GM19240 (cell line): ENCODE measurements around the gene DCPS.
"Not testable (repeated sequence)": the region's sequence is repeated elsewhere in the genome, so short reads cannot be mapped to it uniquely, and the experiment has no call there.

Experiments used
- DNase-seq: peaks from one replicate; pipeline ENCODE4 v3.0.0; 2011; ENCODE audit warnings: low spot score; ENCODE audit not compliant: insufficient read length

Gene DCPS

GRCh38 chr11:126344141-126345080 lies 40.6 kb downstream of the DCPS start:
- no peak for DNase-seq

DNA sequence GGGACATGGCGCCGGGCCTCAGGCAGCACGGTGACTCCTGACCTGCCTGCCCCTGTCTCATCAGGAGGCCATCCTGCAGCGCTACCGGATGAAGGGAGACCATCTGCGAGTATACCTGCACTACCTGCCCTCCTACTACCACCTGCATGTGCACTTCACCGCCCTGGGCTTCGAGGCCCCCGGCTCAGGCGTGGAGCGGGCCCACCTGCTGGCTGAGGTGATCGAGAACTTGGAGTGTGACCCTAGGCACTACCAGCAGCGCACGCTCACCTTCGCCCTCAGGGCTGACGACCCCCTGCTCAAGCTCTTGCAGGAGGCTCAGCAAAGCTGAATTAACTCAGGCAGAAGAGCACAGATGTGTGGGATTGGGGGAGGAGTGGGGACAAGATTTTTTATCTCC lies 41.4 kb downstream of the DCPS start:
- DNase-seq: no peak

DNA sequence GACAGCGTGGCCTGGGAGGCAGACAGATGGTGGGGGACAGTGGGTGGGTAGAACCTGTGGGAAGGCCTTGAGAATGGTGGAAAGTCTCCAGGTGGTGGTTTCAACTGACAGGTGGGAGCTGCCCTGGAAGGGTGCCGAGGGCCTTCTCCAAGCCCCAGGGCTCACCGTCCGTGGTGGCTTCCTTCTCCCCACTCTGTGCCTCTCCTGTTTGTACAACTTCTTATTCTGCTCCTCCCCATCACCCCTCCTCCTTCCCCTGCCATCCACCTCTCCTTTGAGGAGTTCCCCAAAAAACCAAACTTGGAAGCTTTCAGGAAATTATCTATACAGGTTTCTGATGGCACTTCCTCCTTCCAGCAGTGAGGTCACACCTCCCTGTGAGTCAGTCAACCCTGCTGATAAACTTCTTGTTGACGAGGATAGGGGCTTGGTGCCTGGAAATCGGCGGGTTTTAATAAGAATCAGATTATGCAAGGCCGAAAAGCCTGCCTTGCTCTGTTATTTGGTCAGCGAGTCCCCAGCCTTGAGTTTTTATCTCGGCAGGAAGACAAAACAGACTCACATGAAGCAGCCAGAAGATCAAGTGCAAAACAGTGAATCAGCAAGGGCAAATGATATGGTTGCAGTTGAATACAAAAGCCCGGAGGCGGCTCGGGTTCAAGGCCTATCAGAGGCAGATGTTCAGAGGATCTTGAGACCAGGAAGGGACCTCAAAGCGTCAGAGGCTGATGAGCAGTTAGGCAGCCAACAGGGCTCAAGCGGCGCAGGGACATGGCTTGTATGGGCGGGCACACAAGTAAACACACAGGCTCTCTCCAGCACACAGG lies 42.1 kb downstream of the DCPS start:
- no peak for DNase-seq

DNA sequence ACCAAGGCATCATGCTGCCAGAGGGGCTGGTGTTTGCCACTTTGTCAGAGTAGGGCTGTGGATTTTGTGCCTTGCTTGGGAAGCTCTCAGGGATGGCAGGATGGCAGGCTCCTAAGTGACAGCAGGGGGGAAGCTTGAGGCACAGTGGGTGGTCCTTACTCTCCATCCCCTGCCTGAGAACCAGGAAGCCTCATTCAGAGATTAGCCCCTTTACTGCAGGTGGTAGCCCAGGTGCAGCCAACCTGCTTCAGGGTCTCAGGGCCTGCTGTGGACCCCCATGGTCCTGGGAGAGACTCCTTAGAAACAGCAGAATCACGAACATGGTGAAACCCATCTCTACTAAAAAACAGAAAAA lies 42.7 kb downstream of the DCPS start:
- DNase-seq: no peak

GRCh38 chr11:126346946-126347345 lies 43.1 kb downstream of the DCPS start:
- DNase-seq: not testable (repeated sequence)

GRCh38 chr11:126347751-126348668 lies 44.1 kb downstream of the DCPS start:
- DNase-seq: no peak

DNA sequence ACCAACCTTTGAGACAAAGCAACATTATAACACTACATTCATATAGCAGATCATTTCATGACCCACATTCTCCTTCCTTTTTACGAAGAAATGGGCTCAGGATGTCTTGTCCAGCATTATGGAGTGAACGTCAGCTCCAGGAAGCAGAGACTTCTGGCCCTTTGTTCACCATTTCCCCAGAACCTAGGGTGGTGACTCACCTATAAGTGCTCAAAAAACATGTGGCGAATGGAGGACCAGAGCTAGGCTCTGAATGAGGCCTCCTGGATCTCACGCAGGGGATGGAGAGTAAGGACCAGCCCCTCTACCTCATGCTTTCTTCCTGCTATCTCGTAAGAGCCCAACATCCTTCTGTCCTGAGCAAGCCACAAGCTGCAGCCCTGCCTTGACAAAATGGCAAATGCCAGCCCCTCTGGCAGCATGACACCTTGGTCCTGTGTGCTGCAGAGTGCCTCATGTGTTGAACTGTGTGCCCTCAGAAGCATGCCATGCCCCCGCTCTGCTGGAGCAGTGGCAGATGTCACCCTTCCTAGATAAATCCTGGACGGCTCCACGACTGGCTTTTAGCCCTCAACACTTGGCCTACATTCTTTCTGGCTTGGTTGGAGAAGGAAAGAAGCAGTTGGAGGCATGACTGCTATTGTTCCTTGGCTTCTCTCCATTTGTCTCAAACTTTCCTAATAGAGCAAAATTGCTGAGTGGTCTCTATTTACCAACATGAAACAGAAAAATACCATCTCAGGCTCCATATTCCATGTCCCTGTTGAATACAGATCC lies 45.1 kb downstream of the DCPS start:
- DNase-seq: no peak

DNA sequence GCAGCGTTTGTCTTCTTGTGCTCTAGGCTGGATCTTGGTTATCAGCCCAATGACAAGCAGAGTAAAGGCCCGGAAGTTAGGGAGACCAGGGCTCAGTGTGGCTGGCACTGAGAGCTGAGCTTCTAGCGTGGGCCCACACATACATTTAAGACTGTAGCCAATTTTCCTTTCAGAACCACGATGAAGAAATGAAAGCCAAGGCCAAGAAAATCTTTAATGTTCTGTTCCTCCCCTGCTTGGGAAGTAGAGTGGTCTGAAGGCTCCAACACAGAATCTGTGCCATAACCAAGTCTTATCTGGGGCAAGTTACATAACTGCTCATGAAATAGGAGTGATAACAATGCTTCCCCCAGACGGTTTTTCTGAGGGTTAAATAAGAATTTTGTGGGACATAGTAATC lies 47.0 kb downstream of the DCPS start:
- no peak for DNase-seq

DNA sequence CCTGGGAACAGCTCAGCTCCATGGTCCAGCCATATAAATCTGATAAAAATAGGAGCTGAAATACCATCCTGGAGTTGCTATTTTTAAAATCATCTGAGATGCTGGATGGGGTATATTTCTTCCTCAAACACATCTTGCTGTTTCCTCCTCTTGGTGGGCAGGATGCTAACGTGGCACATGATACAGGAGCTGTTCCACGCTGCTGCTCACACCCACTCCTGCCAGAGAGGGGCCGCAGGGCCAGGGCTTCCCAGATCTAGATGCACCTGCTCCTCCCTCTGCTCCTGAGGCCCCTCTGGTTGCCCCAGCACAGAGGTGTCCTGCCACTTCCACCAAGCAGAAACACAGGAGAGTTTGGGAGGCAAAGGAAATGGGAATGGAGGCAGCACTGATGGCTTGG lies 48.3 kb downstream of the DCPS start:
- DNase-seq: no peak

GRCh38 chr11:126352934-126353801 lies 49.3 kb downstream of the DCPS start:
- DNase-seq: no peak

DNA sequence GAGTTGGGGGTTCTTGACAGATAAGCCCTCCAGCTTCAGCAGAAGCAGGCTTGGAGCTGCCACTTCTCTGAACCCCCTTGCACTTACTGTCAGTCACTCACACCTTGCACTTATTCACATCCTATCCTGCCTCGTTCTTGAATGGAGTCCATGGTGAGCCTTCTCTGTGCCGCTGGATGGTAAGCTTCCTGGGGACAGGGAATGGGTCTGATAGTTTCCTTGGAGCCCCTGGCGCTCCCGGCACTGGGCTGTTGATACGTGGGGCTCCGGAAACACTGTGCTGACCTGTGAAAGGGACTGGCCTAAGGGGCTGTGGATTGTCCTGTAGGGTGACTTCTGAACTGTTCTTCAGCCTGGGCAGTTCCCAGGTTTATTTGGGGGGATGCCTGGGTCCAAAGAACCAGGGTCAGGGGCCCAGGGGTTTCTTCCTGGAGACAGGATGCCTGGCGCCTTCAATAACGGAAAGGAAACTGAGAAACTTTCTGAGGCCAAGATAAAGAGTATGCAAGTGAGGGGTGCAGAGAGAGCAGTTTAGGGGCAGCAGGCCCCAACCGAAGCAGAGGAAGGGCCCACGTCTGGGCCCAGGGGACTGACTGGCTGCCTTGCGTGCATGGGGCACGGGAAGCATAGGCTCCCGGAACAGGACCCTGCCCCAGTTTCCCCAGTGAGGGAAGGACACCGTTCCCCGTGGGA lies 50.9 kb downstream of the DCPS start:
- DNase-seq: no peak

DNA sequence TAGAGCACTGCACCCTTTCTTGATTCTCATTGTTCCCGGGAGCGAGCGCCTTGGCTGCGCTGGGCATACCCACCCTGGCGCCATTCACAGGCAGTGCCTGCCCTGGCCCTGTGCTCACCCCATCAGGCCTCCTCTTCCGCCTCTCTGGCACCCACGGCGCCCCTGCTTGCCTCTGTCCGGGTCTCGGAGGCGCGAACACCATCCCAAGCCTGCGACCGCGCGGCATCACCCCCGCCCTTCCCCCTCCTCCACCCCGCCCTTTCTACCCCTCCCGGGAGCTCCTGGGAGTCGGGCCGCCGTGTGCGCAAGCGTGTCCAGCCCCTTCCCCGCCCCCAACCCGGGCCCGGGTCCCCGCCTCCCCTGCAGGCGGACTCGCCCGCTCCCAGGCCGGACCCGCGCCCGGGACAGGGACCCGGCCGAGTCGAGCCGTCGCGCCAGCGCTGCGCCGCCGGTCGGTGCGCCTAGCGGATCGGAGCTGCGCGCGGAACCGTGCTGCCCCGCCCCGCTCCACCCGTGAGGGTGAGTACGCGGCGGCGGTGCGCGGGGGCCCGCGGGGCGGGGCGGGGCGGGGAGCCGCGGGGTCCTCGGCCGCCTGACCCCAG lies 51.6 kb downstream of the DCPS start, which contains the start of gene ST3GAL4:
ST3GAL4 (plus strand) TSS at position 363 of the 602 bp plus-strand sequence. CDS start 50,470 bp downstream, outside the sequence.
- peak; percentile 80 for DNase-seq

GRCh38 chr11:126355926-126356897 lies 52.4 kb downstream of the DCPS start:
- no peak for DNase-seq

DNA sequence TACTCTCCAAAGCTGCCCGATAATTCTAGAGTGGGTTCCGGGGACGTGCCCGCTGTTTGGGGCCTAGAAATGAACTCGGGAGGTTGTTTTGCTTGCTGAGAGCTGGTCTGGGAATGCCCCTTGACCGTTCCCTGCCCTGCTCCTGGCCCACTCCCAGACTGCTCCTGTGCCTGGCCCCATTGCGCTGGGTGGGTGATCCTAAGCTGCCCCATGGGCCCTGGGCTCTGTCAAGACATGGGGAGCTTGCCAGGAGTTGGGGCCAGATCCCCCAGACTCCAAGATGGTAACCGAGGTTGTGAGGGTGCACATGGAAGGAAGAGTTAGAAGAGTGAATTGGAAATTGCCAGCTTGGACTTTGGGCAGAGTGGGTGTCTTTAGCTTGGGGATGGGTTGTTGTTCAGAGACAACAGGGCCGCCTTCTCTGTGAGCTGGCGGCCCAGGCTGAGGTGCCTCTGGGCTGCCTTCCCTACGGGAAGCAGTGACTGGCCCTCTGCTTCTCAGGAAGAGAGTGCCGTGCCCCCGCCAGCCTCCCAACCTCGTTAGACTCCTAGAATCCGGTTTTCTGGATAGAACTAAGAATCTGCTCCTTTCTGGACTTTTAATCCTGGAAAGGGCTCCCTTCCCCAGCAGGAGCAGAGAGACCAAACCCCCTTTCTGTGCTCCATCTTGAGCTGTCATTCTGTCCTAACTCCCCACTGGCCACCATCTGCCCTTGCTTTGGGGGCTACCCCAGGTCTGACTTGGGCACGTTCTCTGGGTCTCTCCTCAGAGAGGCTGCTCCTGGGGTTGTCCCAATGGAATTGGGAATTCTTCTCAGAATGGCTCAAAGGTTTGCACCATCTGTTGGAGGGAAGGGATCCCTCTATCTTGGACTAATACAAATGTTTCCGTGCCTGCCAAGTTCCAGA lies 53.4 kb downstream of the DCPS start:
- no peak for DNase-seq

GRCh38 chr11:126357969-126358762 lies 54.3 kb downstream of the DCPS start:
- no peak for DNase-seq
